IPS DF 6.9 (cell line): ENCODE data around the gene NPHP4.

Source experiments
- DNase-seq: peaks from one replicate; pipeline ENCODE4 v3.0.0-alpha.2; 2013; ENCODE audit warnings: low read depth, low spot score
- H3K27ac ChIP-seq: one replicate; pipeline ENCODE4 v1.5.1; 2013; ENCODE audit warnings: low read length, control low read depth
- H3K27me3 ChIP-seq: 2 replicates; pipeline ENCODE4 v1.6.1; 2013; ENCODE audit warnings: mild to moderate bottlenecking, low read length; ENCODE audit not compliant: control insufficient read depth, insufficient read depth
- H3K36me3 ChIP-seq: 2 replicates; pipeline ENCODE4 v1.6.1; 2013; ENCODE audit warnings: low read length; ENCODE audit not compliant: control insufficient read depth, insufficient read depth
- H3K4me1 ChIP-seq: 2 replicates; pipeline ENCODE4 v1.6.1; 2013; ENCODE audit warnings: low read length; ENCODE audit not compliant: control insufficient read depth, insufficient read depth
- H3K4me3 ChIP-seq: 2 replicates; pipeline ENCODE4 v1.5.1; 2013; ENCODE audit warnings: mild to moderate bottlenecking, low read length
- H3K9me3 ChIP-seq: 2 replicates; pipeline ENCODE4 v1.6.1; 2013; ENCODE audit warnings: low read length, inconsistent platforms; ENCODE audit not compliant: control insufficient read depth, insufficient read depth
- WGBS: extraction: QIAGEN DNeasy Blood & Tissue Kit; methylation state at CpG from one replicate; pipeline ENCODE4 v1.1.7; 2013; ENCODE audit warnings: mixed read lengths, missing lambda C conversion rate; ENCODE audit not compliant: insufficient read length, insufficient coverage; 5-methylcytosine and 5-hydroxymethylcytosine counted together

NPHP4 gene

GRCh38 chr1:6011161-6011945 lies 19.1 kb upstream of the NPHP4 start:
- no CpG with 5 or more reads among the region's 19 CpGs for WGBS
- Histone ChIP-seq H3K27ac (no peak overlapping the region), H3K4me1 (no peaks in the 10 kb centered on the region; the same call in 1 of the 2 replicates), H3K36me3 (no peaks in the 10 kb centered on the region; the same call in 1 of the 2 replicates), H3K27me3 (no peaks in the 10 kb centered on the region), H3K4me3 (no peak overlapping the region), H3K9me3 (no peaks in the 10 kb centered on the region)
- DNase-seq = no peak

GRCh38 chr1:6010554-6010953 lies 18.3 kb upstream of the NPHP4 start:
- H3K4me3 ChIP-seq = no peak overlapping the region
- no CpG with 5 or more reads among the region's 10 CpGs for WGBS

GRCh38 chr1:6009120-6010040 lies 17.2 kb upstream of the NPHP4 start:
- no CpG with 5 or more reads among the region's 23 CpGs for WGBS
- no peak for DNase-seq
- no peaks in the 10 kb centered on the region for H3K9me3 ChIP-seq
- H3K27ac ChIP-seq = no peak overlapping the region
- no peaks in the 10 kb centered on the region for H3K27me3 ChIP-seq
- no peak overlapping the region for H3K4me3 ChIP-seq
- no peaks in the 10 kb centered on the region; the same call in 1 of the 2 replicates for H3K36me3 ChIP-seq
- no peaks in the 10 kb centered on the region for H3K4me1 ChIP-seq

More at GRCh38 chr1:6010554-6010953, 18.3 kb upstream of the NPHP4 start:
- Histone ChIP-seq H3K4me1 (no peaks in the 10 kb centered on the region), H3K27ac (no peak overlapping the region), H3K36me3 (no peaks in the 10 kb centered on the region; the same call in 1 of the 2 replicates), H3K27me3 (no peaks in the 10 kb centered on the region), H3K9me3 (no peaks in the 10 kb centered on the region)
- no peak for DNase-seq

- Histone ChIP-seq H3K27ac (no peak overlapping the region), H3K27me3 (no peaks in the 10 kb centered on the region), H3K9me3 (no peaks in the 10 kb centered on the region), H3K4me3 (no peak overlapping the region), H3K4me1 (no peaks in the 10 kb centered on the region), H3K36me3 (no peaks in the 10 kb centered on the region)
- DNase-seq = no peak
- whole genome bisulfite sequencing = no CpG with 5 or more reads among the region's 6 CpGs
Observed at GRCh38 chr1:6008696-6009095, 16.5 kb upstream of the NPHP4 start.

- H3K36me3 ChIP-seq = no peaks in the 10 kb centered on the region
- no peaks in the 10 kb centered on the region for H3K9me3 ChIP-seq
- DNase-seq = no peak
- H3K4me1 ChIP-seq = peaks cover 1% of the 10 kb centered on the region; the same call in 1 of the 2 replicates
- WGBS = no CpG with 5 or more reads among the region's 11 CpGs
- H3K27ac ChIP-seq = no peak overlapping the region
- no peaks in the 10 kb centered on the region for H3K27me3 ChIP-seq
- no peak overlapping the region for H3K4me3 ChIP-seq
Observed at GRCh38 chr1:6008084-6008415, 15.8 kb upstream of the NPHP4 start.

GRCh38 chr1:6007318-6008083 lies 15.3 kb upstream of the NPHP4 start:
- no peaks in the 10 kb centered on the region for H3K36me3 ChIP-seq
- DNase-seq = no peak
- H3K9me3 ChIP-seq = no peaks in the 10 kb centered on the region
- no peak overlapping the region for H3K27ac ChIP-seq
- WGBS = no CpG with 5 or more reads among the region's 25 CpGs
- no peaks in the 10 kb centered on the region for H3K27me3 ChIP-seq
- peaks cover 1% of the 10 kb centered on the region; the same call in 1 of the 2 replicates for H3K4me1 ChIP-seq
- no peak overlapping the region for H3K4me3 ChIP-seq

- H3K27ac ChIP-seq = no peak overlapping the region
- H3K9me3 ChIP-seq = no peaks in the 10 kb centered on the region
- no peak for DNase-seq
- H3K27me3 ChIP-seq = no peaks in the 10 kb centered on the region
- H3K36me3 ChIP-seq = no peaks in the 10 kb centered on the region
- no peak overlapping the region for H3K4me3 ChIP-seq
- H3K4me1 ChIP-seq = peaks cover 1% of the 10 kb centered on the region; the same call in 1 of the 2 replicates
- WGBS = no CpG with 5 or more reads among the region's 12 CpGs
Observed at GRCh38 chr1:6006882-6007281, 14.7 kb upstream of the NPHP4 start.

- DNase-seq = no peak
- H3K9me3 ChIP-seq = no peaks in the 10 kb centered on the region
- H3K4me3 ChIP-seq = no peak overlapping the region
- no peaks in the 10 kb centered on the region for H3K36me3 ChIP-seq
- H3K4me1 ChIP-seq = peaks cover 1% of the 10 kb centered on the region; the same call in 1 of the 2 replicates
- no peaks in the 10 kb centered on the region for H3K27me3 ChIP-seq
- no peak overlapping the region for H3K27ac ChIP-seq
- WGBS = no CpG with 5 or more reads among the region's 10 CpGs
Observed at GRCh38 chr1:6005276-6005917, 13.2 kb upstream of the NPHP4 start.

- Histone ChIP-seq H3K4me3 (no peak overlapping the region), H3K27me3 (no peaks in the 10 kb centered on the region), H3K27ac (no peak overlapping the region), H3K4me1 (peaks cover 1% of the 10 kb centered on the region; the same call in 1 of the 2 replicates), H3K36me3 (no peaks in the 10 kb centered on the region), H3K9me3 (no peaks in the 10 kb centered on the region)
- WGBS = no CpG with 5 or more reads among the region's 11 CpGs
- DNase-seq = no peak
Observed at GRCh38 chr1:6004412-6005123, 12.3 kb upstream of the NPHP4 start.
